HCT116 (cell line): ENCODE results near the gene PEX10. TPM values are rescaled to one million over a fixed set of nuclear protein-coding genes. Genes with fewer than 3 reads are reported as not detected.

Experiments used
- ATAC-seq: fragments of 200-7000 bp; cut with Tn5 transposase; 2 replicates; pipeline ENCODE4 v1.9.1; 2020; ENCODE audit warnings: mild to moderate bottlenecking, moderate library complexity
- BruUV-seq: library from RNA; stranded (reverse); fragments of 400-500 nt; replicated peaks from 2 replicates; lab custom pipeline; 2021; lab: Mats Ljungman, UMichigan
- CTCF ChIA-PET: fragments of 300-600 bp; sonication (Branson Sonifier 250); formaldehyde crosslinking; loops from one replicate; lab custom pipeline; 2021; ENCODE audit warnings: antibody characterized with exemption; lab: Charles Lee
- POLR2A ChIA-PET: fragments of 300-600, 350-600 bp; sonication (Branson Sonifier 250); formaldehyde crosslinking; loops from one replicate; lab custom pipeline; 2021; ENCODE audit warnings: antibody characterized with exemption; lab: Charles Lee
- RAD21 ChIA-PET, 2 experiments: fragments of 300-600 bp; sonication (Branson Sonifier 250); formaldehyde crosslinking; loops; one replicate each; lab custom pipeline; 2023; ENCODE audit warnings: low total read pairs in 2 of 2; ENCODE audit not compliant: uncharacterized antibody in 2 of 2, unreplicated experiment in 2 of 2, low non-redundant PET in 1 of 2; lab: Charles Lee
- DNase-seq: peaks from one replicate; pipeline ENCODE4 v3.0.0-alpha.2; 2010; ENCODE audit warnings: low read depth, low spot score
- H2AFZ ChIP-seq: fragments of 200-600 bp; shearing (Covaris generic), sonication (generic); 2 replicates; pipeline ENCODE4 v1.6.1; 2017; ENCODE audit warnings: low read depth, mixed run types, mixed read lengths, antibody characterized with exemption, low read length; ENCODE audit not compliant: poor library complexity, severe bottlenecking
- H3K27ac ChIP-seq: 2 replicates; pipeline ENCODE4 v1.5.1; 2012; ENCODE audit warnings: low read depth, low read length
- H3K27me3 ChIP-seq: fragments of 200-600 bp; sonication (generic); 2 replicates; pipeline ENCODE4 v1.6.1; 2016; ENCODE audit warnings: mixed run types, low read length, mixed read lengths; ENCODE audit not compliant: insufficient read depth
- H3K36me3 ChIP-seq, 2 experiments: fragments of 200-500 bp in 1 of 2; fragments of 200-600 bp in 1 of 2; sonication (Bioruptor generic) in 1 of 2; sonication (generic) in 1 of 2; 2 replicates each; pipeline versions ENCODE4 v1.5.1 to v1.6.1; 2014 to 2016; ENCODE audit warnings: low read length in 2 of 2, inconsistent platforms in 1 of 2, mixed read lengths in 1 of 2, mixed run types in 1 of 2; ENCODE audit not compliant: insufficient read depth in 2 of 2, control insufficient read depth in 1 of 2
- H3K4me1 ChIP-seq, 2 experiments: fragments of 200-600 bp in 1 of 2; sonication (generic) in 1 of 2; 2 replicates each; pipeline versions ENCODE4 v1.5.1 to v1.6.1; 2012 to 2017; ENCODE audit warnings: low read length in 2 of 2, inconsistent platforms in 1 of 2, mild to moderate bottlenecking in 1 of 2, mixed read lengths in 1 of 2, mixed run types in 1 of 2, moderate library complexity in 1 of 2; ENCODE audit not compliant: insufficient read depth in 2 of 2, control insufficient read depth in 1 of 2
- H3K4me2 ChIP-seq: fragments of 200-600 bp; sonication (generic); 2 replicates; pipeline ENCODE4 v1.6.1; 2017; ENCODE audit warnings: mixed run types, low read length, mixed read lengths
- H3K4me3 ChIP-seq, 2 experiments: fragments of 200-600 bp in 1 of 2; sonication (generic) in 1 of 2; replicated peaks in 1 of 2; 2 replicates each; pipeline ENCODE4 v1.5.1; 2011 to 2016; ENCODE audit warnings: low read length in 2 of 2, control low read depth in 1 of 2, low read depth in 1 of 2, mild to moderate bottlenecking in 1 of 2, mixed read lengths in 1 of 2, mixed run types in 1 of 2
- H3K79me2 ChIP-seq: fragments of 200-600 bp; sonication (generic); 2 replicates; pipeline ENCODE4 v1.6.1; 2017; ENCODE audit warnings: mild to moderate bottlenecking, mixed run types, low read length, moderate library complexity, mixed read lengths; ENCODE audit not compliant: insufficient read depth
- H3K9ac ChIP-seq: fragments of 200-600 bp; sonication (generic); 2 replicates; pipeline ENCODE4 v1.6.1; 2016; ENCODE audit warnings: low read length, mixed read lengths
- H3K9me2 ChIP-seq: fragments of 200-600 bp; sonication (generic), shearing (Covaris generic); 2 replicates; pipeline ENCODE4 v1.6.1; 2017; ENCODE audit warnings: mixed run types, mild to moderate bottlenecking, moderate library complexity; ENCODE audit not compliant: insufficient read depth
- H3K9me3 ChIP-seq, 2 experiments: fragments of 200-500 bp in 1 of 2; fragments of 200-600 bp in 1 of 2; sonication (Bioruptor generic) in 1 of 2; sonication (generic) in 1 of 2; 2 replicates each; pipeline ENCODE4 v1.6.1; 2014 to 2017; ENCODE audit warnings: low read length in 2 of 2, mixed read lengths in 2 of 2, inconsistent platforms in 1 of 2, low read depth in 1 of 2, mild to moderate bottlenecking in 1 of 2, mixed run types in 1 of 2, moderate library complexity in 1 of 2; ENCODE audit not compliant: control insufficient read depth in 1 of 2, insufficient read depth in 1 of 2
- H4K20me1 ChIP-seq: fragments of 200-600 bp; sonication (generic), shearing (Covaris generic); 2 replicates; pipeline ENCODE4 v1.6.1; 2017; ENCODE audit warnings: mixed run types, mild to moderate bottlenecking, moderate library complexity; ENCODE audit not compliant: insufficient read depth
- ATF3 ChIP-seq: IDR thresholded peaks from 2 replicates; pipeline ENCODE4 v1.6.1; 2012
- CEBPB ChIP-seq: IDR thresholded peaks from 2 replicates; pipeline ENCODE4 v1.6.1; 2012; ENCODE audit warnings: low read depth
- CTCF ChIP-seq, 3 experiments: fragments of 200-600 bp in 1 of 3; sonication (generic) in 1 of 3; IDR thresholded peaks in 2 of 3; conservative IDR thresholded peaks in 1 of 3; 2 replicates each; pipeline ENCODE4 v1.5.1; 2012 to 2017; ENCODE audit warnings: low read depth in 2 of 3, low read length in 2 of 3, antibody characterized with exemption in 1 of 3, borderline replicate concordance in 1 of 3, control low read depth in 1 of 3, mild to moderate bottlenecking in 1 of 3, mixed read lengths in 1 of 3, mixed run types in 1 of 3, moderate library complexity in 1 of 3; ENCODE audit not compliant: insufficient read depth in 1 of 3
- EGR1 ChIP-seq: IDR thresholded peaks from 2 replicates; pipeline ENCODE4 v1.6.1; 2012; ENCODE audit warnings: low read depth
- EZH2 ChIP-seq: fragments of 200-600 bp; sonication (generic); IDR thresholded peaks from 2 replicates; pipeline ENCODE4 v1.6.1; 2017; ENCODE audit warnings: antibody characterized with exemption, mixed run types
- EZH2phosphoT487 ChIP-seq: fragments of 200-600 bp; IDR thresholded peaks from 2 replicates; pipeline ENCODE4 v1.6.1; 2018; ENCODE audit warnings: antibody characterized with exemption, borderline replicate concordance
- FOSL1 ChIP-seq: IDR thresholded peaks from 2 replicates; pipeline ENCODE4 v1.6.1; 2012; ENCODE audit warnings: low read depth
- MAX ChIP-seq: IDR thresholded peaks from 2 replicates; pipeline ENCODE4 v1.6.1; 2012
- POLR2A ChIP-seq: IDR thresholded peaks from 2 replicates; pipeline ENCODE4 v1.7.0; 2011; ENCODE audit warnings: borderline replicate concordance; ENCODE audit not compliant: insufficient read depth, insufficient read length; ENCODE audit errors: extremely low read depth
- POLR2AphosphoS5 ChIP-seq: IDR thresholded peaks from 2 replicates; pipeline ENCODE4 v1.6.1; 2011; ENCODE audit warnings: mild to moderate bottlenecking, low read depth, low read length, moderate library complexity
- RAD21 ChIP-seq: IDR thresholded peaks from 2 replicates; pipeline ENCODE4 v1.6.1; 2012; ENCODE audit warnings: low read depth, mild to moderate bottlenecking
- REST ChIP-seq: IDR thresholded peaks from 2 replicates; pipeline ENCODE4 v1.6.1; 2012; ENCODE audit warnings: low read depth
- SIN3A ChIP-seq: IDR thresholded peaks from 2 replicates; pipeline ENCODE4 v1.6.1; 2012; ENCODE audit warnings: low read depth
- SP1 ChIP-seq: IDR thresholded peaks from 2 replicates; pipeline ENCODE4 v1.6.1; 2012; ENCODE audit warnings: low read depth
- SRF ChIP-seq: IDR thresholded peaks from 2 replicates; pipeline ENCODE4 v1.6.1; 2012; ENCODE audit warnings: low read depth
- TCF7L2 ChIP-seq: IDR thresholded peaks from 2 replicates; pipeline ENCODE4 v1.7.0; 2011; ENCODE audit warnings: borderline replicate concordance, inconsistent platforms; ENCODE audit not compliant: insufficient read depth, insufficient read length; ENCODE audit errors: extremely low read depth
- YY1 ChIP-seq: IDR thresholded peaks from 2 replicates; pipeline ENCODE4 v1.6.1; 2011; ENCODE audit warnings: low read length, low read depth, moderate library complexity, mild to moderate bottlenecking; ENCODE audit not compliant: insufficient replicate concordance; ENCODE audit errors: extremely low read depth
- ZBTB33 ChIP-seq: IDR thresholded peaks from 2 replicates; pipeline ENCODE4 v1.6.1; 2011; ENCODE audit warnings: mild to moderate bottlenecking, low read length, moderate library complexity; ENCODE audit not compliant: insufficient replicate concordance; ENCODE audit errors: extremely low read depth
- ZFX ChIP-seq: fragments of 450-650 bp; IDR thresholded peaks from 2 replicates; pipeline ENCODE4 v1.6.1; 2017
- ZNF274 ChIP-seq: fragments of 200-500 bp; sonication (Bioruptor generic); IDR thresholded peaks from 2 replicates; pipeline ENCODE4 v1.6.1; 2014; ENCODE audit warnings: mild to moderate bottlenecking, low read depth, low read length, inconsistent platforms
- intact Hi-C: fragments of 100-400 bp; cut with micrococcal nuclease; formaldehyde crosslinking; loops from 2 replicates; pipeline ENCODE4 v1.10.0; 2022
- total RNA-seq: library from RNA; stranded (reverse); gene quantifications from one replicate; pipeline ENCODE4 v1.2.1, GENCODE V29; 2021; ENCODE audit not compliant: unreplicated experiment

The PEX10 gene
- total RNA-seq, 1 experiment from 2014 or later = 27.9 TPM

GRCh38 chr1:2446861-2447260, 34.5 kb upstream of the PEX10 start:
- Histone ChIP-seq H3K36me3 (no peaks in the 10 kb centered on the region), H4K20me1 (no peaks in the 10 kb centered on the region), H3K79me2 (no peaks in the 10 kb centered on the region), H3K4me3 (no peak overlapping the region), H2AFZ (no peak overlapping the region), H3K9me2 (no peaks in the 10 kb centered on the region), H3K4me2 (no peak overlapping the region), H3K9ac (no peak overlapping the region), H3K4me1 (peaks cover 0 to 5% of the 10 kb centered on the region in 2 experiments; a peak in 1 of 4 replicates), H3K27ac (no peak overlapping the region), H3K27me3 (no peaks in the 10 kb centered on the region), H3K9me3 (no peaks in the 10 kb centered on the region)
- ATAC-seq (no peak), DNase-seq (no peak)
- no peak for TF ChIP-seq RAD21
- no peak for TF ChIP-seq MAX
- TF ChIP-seq CTCF (IDR thresholded peaks at IDR 0.05 in 2 of 3, conservative IDR thresholded peaks at IDR 0.05 in 1 of 3; ENCODE audit: borderline replicate concordance in 1 of 3, insufficient read depth in 1 of 3, low read depth in 2 of 3, low read length in 2 of 3) = no peak
- TF ChIP-seq EGR1 = no peak
- no peak for TF ChIP-seq SIN3A
- no peak for TF ChIP-seq ZBTB33
- TF ChIP-seq SP1 = no peak
- TF ChIP-seq CEBPB = no peak
- no peak for TF ChIP-seq TCF7L2
- TF ChIP-seq ZFX = no peak
- TF ChIP-seq FOSL1 = no peak
- no peak for TF ChIP-seq SRF
- no peak for TF ChIP-seq POLR2A
- no peak for TF ChIP-seq EZH2
- no peak for TF ChIP-seq YY1
- TF ChIP-seq ATF3 = no peak
- no peak for TF ChIP-seq POLR2AphosphoS5
- TF ChIP-seq ZNF274 = no peak
- TF ChIP-seq REST = no peak
- TF ChIP-seq EZH2phosphoT487 = no peak
- POLR2A ChIA-PET = no interaction called here
- CTCF ChIA-PET = no interaction called here
- RAD21 ChIA-PET = no interaction called here
- intact Hi-C loops = no loop called here
- no TSS peak for BruUV-seq
